ENCODE measurements around the gene DNAH17. TPM values are rescaled to one million over a fixed set of nuclear protein-coding genes. Genes with fewer than 3 reads are reported as not detected.

DNAH17 gene
- total and polyA plus RNA-seq, 4 donors = 0.61 to 4.8 (median 2.7) TPM

GRCh38 chr17:78476973-78477372, 100.2 kb downstream of the DNAH17 start:
- Histone ChIP-seq H3K27ac (ENCODE audit: low read depth, low read length) (no peak overlapping the region), H3K36me3 (ENCODE audit: control insufficient read depth, insufficient read depth, low read length) (no peaks in the 10 kb centered on the region), H3K9me3 (ENCODE audit: control insufficient read depth, insufficient read depth, low read length) (no peaks in the 10 kb centered on the region), H3K27me3 (ENCODE audit: control insufficient read depth, insufficient read depth, low read length) (no peaks in the 10 kb centered on the region), H3K4me1 (ENCODE audit: control insufficient read depth, insufficient read depth, low read length) (peaks cover 3% of the 10 kb centered on the region), H3K4me3 (ENCODE audit: low read depth, low read length) (no peak overlapping the region)
- no peak for DNase-seq (ENCODE audit: low read depth in 4 of 6, low spot score in 6 of 6)
- WGBS (ENCODE audit: insufficient coverage) = 96% methylated on average over 5 of the region's 5 CpGs

GRCh38 chr17:78476149-78476548, 101.0 kb downstream of the DNAH17 start:
- 95% methylated on average over 28 of the region's 28 CpGs for WGBS (ENCODE audit: insufficient coverage)
- H3K4me1 ChIP-seq (ENCODE audit: control insufficient read depth, insufficient read depth, low read length) = peaks cover 3% of the 10 kb centered on the region

DNA sequence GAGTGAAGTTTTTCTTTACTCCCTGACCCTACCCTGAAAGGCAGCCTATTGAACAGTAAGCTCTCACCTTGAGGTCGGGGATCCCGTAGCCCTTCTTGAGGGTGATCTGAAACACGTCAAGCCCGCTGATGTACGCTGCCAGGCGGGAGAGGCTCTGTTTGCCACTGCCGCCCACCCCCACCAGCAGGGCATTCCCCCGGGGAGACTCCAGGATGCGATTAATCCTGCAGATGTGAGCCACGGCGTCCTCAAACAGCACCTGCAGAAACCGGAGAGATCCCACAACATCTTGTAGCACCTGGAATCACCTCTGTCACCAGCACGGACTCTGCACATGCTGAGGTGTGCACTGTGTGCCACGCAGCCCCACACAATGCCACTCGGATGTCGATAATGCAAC, 102.0 kb downstream of the DNAH17 start:
- no peak overlapping the region for H3K4me3 ChIP-seq (ENCODE audit: low read depth, low read length)
- no peak for DNase-seq (ENCODE audit: low read depth in 4 of 6, low spot score in 6 of 6)
- 88% methylated on average over 16 of the region's 16 CpGs for WGBS (ENCODE audit: insufficient coverage)

More at GRCh38 chr17:78476149-78476548, 101.0 kb downstream of the DNAH17 start:
- Histone ChIP-seq H3K9me3 (ENCODE audit: control insufficient read depth, insufficient read depth, low read length) (no peaks in the 10 kb centered on the region), H3K27ac (ENCODE audit: low read depth, low read length) (no peak overlapping the region), H3K4me3 (ENCODE audit: low read depth, low read length) (no peak overlapping the region), H3K27me3 (ENCODE audit: control insufficient read depth, insufficient read depth, low read length) (no peaks in the 10 kb centered on the region), H3K36me3 (ENCODE audit: control insufficient read depth, insufficient read depth, low read length) (no peaks in the 10 kb centered on the region)
- no peak for DNase-seq (ENCODE audit: low read depth in 4 of 6, low spot score in 6 of 6)

GRCh38 chr17:78474614-78475146, 102.5 kb downstream of the DNAH17 start:
- Histone ChIP-seq H3K27me3 (ENCODE audit: control insufficient read depth, insufficient read depth, low read length) (no peaks in the 10 kb centered on the region), H3K4me1 (ENCODE audit: control insufficient read depth, insufficient read depth, low read length) (peaks cover 3% of the 10 kb centered on the region), H3K27ac (ENCODE audit: low read depth, low read length) (no peak overlapping the region), H3K36me3 (ENCODE audit: control insufficient read depth, insufficient read depth, low read length) (no peaks in the 10 kb centered on the region), H3K4me3 (ENCODE audit: low read depth, low read length) (no peak overlapping the region), H3K9me3 (ENCODE audit: control insufficient read depth, insufficient read depth, low read length) (no peaks in the 10 kb centered on the region)
- WGBS (ENCODE audit: insufficient coverage) = 78% methylated on average over 14 of the region's 18 CpGs
- DNase-seq (ENCODE audit: low read depth in 4 of 6, low spot score in 6 of 6) = no peak

More for the DNA sequence above, 102.0 kb downstream of the DNAH17 start:
- Histone ChIP-seq H3K9me3 (ENCODE audit: control insufficient read depth, insufficient read depth, low read length) (no peaks in the 10 kb centered on the region), H3K36me3 (ENCODE audit: control insufficient read depth, insufficient read depth, low read length) (no peaks in the 10 kb centered on the region), H3K27ac (ENCODE audit: low read depth, low read length) (no peak overlapping the region), H3K27me3 (ENCODE audit: control insufficient read depth, insufficient read depth, low read length) (no peaks in the 10 kb centered on the region), H3K4me1 (ENCODE audit: control insufficient read depth, insufficient read depth, low read length) (peaks cover 3% of the 10 kb centered on the region)

DNA sequence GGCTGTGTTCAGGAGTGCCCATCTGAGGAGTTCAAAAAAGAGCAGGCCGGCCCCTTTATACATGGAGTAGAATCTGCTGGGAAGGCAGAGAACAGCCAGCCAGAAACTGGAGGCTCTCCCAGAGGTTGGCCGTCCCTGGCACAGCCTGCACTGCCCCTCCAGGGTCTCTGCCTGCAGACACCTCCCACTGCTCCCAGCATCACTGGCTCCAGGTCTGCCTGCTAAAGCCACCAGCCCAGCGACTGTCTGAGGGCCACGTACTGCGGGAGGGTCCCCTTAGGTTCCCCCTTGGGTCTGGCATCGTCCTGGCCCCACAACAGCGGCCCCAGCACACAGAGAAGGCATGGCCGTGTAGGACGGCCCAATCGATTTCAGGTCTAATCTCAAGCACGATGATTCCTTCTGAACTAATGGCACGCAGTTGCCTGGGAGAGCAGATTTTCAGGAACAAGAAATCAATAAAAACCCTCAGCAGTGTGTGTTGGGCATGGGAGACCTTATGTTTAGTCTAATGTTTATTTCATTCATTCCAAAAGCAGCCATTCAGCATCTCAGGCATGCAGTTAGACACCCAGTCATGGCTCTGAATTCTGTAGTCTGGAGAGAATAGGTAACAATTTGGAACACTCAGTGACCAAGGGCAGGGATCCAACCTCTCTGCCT, 103.1 kb downstream of the DNAH17 start:
- H3K27ac ChIP-seq (ENCODE audit: low read depth, low read length) = no peak overlapping the region
- no peak overlapping the region for H3K4me3 ChIP-seq (ENCODE audit: low read depth, low read length)
- no peaks in the 10 kb centered on the region for H3K36me3 ChIP-seq (ENCODE audit: control insufficient read depth, insufficient read depth, low read length)
- peak in 1 of 6 donors; percentile 32 for DNase-seq (ENCODE audit: low read depth in 4 of 6, low spot score in 6 of 6)
- WGBS (ENCODE audit: insufficient coverage) = 84% methylated on average over 10 of the region's 12 CpGs
- H3K9me3 ChIP-seq (ENCODE audit: control insufficient read depth, insufficient read depth, low read length) = no peaks in the 10 kb centered on the region
- H3K4me1 ChIP-seq (ENCODE audit: control insufficient read depth, insufficient read depth, low read length) = peaks cover 3% of the 10 kb centered on the region
- no peaks in the 10 kb centered on the region for H3K27me3 ChIP-seq (ENCODE audit: control insufficient read depth, insufficient read depth, low read length)

- Histone ChIP-seq H3K36me3 (ENCODE audit: control insufficient read depth, insufficient read depth, low read length) (no peaks in the 10 kb centered on the region), H3K4me1 (ENCODE audit: control insufficient read depth, insufficient read depth, low read length) (peaks cover 3% of the 10 kb centered on the region), H3K27me3 (ENCODE audit: control insufficient read depth, insufficient read depth, low read length) (no peaks in the 10 kb centered on the region), H3K9me3 (ENCODE audit: control insufficient read depth, insufficient read depth, low read length) (no peaks in the 10 kb centered on the region), H3K27ac (ENCODE audit: low read depth, low read length) (no peak overlapping the region), H3K4me3 (ENCODE audit: low read depth, low read length) (no peak overlapping the region)
- no peak for DNase-seq (ENCODE audit: low read depth in 4 of 6, low spot score in 6 of 6)
- 63% methylated on average over 18 of the region's 29 CpGs for WGBS (ENCODE audit: insufficient coverage)
Measured at GRCh38 chr17:78472035-78472905, 104.9 kb downstream of the DNAH17 start.

DNA sequence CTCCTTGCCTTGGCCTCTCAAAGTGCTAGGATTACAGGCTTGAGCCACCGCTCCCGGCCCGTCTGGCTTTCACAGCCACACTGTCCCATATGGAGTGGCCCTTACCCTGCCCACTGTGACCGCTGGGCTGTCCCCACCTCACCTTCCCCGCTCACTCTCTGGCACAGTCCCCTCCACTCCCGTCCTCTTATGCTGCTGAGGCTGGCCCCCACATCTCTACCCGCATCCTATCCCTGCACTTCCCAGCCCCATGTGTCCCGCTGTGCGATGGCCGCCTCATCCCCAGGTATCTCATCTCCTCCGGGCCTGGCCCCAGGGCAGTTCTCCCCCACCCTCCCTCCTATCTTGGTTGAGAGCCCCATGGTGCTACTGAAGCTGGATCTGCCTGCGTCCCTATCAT, 105.6 kb downstream of the DNAH17 start:
- Histone ChIP-seq H3K4me1 (ENCODE audit: control insufficient read depth, insufficient read depth, low read length) (peaks cover 3% of the 10 kb centered on the region), H3K27ac (ENCODE audit: low read depth, low read length) (no peak overlapping the region), H3K9me3 (ENCODE audit: control insufficient read depth, insufficient read depth, low read length) (no peaks in the 10 kb centered on the region), H3K27me3 (ENCODE audit: control insufficient read depth, insufficient read depth, low read length) (no peaks in the 10 kb centered on the region), H3K4me3 (ENCODE audit: low read depth, low read length) (no peak overlapping the region), H3K36me3 (ENCODE audit: control insufficient read depth, insufficient read depth, low read length) (peaks cover 1% of the 10 kb centered on the region)
- 91% methylated on average over 12 of the region's 12 CpGs for WGBS (ENCODE audit: insufficient coverage)
- no peak for DNase-seq (ENCODE audit: low read depth in 4 of 6, low spot score in 6 of 6)

- Histone ChIP-seq H3K27me3 (ENCODE audit: control insufficient read depth, insufficient read depth, low read length) (no peaks in the 10 kb centered on the region), H3K4me1 (ENCODE audit: control insufficient read depth, insufficient read depth, low read length) (peaks cover 3% of the 10 kb centered on the region), H3K4me3 (ENCODE audit: low read depth, low read length) (no peak overlapping the region), H3K9me3 (ENCODE audit: control insufficient read depth, insufficient read depth, low read length) (no peaks in the 10 kb centered on the region), H3K36me3 (ENCODE audit: control insufficient read depth, insufficient read depth, low read length) (peaks cover 3% of the 10 kb centered on the region), H3K27ac (ENCODE audit: low read depth, low read length) (no peak overlapping the region)
- no peak for DNase-seq (ENCODE audit: low read depth in 4 of 6, low spot score in 6 of 6)
- WGBS (ENCODE audit: insufficient coverage) = 96% methylated on average over 6 of the region's 7 CpGs
Measured at GRCh38 chr17:78469443-78469842, 107.8 kb downstream of the DNAH17 start.

DNA sequence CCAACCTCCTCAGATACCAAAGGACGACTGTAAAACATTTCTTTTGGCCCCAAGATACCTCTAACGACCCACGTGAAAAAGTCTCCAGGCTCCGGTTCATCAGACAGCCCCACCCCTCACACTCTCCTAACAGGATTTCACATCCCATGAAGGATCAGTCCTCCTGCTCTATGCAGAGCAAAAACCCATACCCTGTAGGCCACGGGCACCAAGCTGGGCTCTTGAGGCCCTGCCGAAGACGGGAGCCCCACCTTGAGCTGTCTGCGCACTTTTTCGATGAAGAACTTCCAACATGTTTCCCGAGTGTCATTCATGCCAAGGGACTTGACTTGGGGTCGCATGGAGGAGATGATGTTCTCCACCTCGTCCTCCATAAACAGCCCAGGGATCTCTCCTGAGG, 108.8 kb downstream of the DNAH17 start:
- no peak for DNase-seq (ENCODE audit: low read depth in 4 of 6, low spot score in 6 of 6)
- H3K4me1 ChIP-seq (ENCODE audit: control insufficient read depth, insufficient read depth, low read length) = no peaks in the 10 kb centered on the region
- H3K36me3 ChIP-seq (ENCODE audit: control insufficient read depth, insufficient read depth, low read length) = peaks cover 3% of the 10 kb centered on the region
- no peak overlapping the region for H3K27ac ChIP-seq (ENCODE audit: low read depth, low read length)
- H3K9me3 ChIP-seq (ENCODE audit: control insufficient read depth, insufficient read depth, low read length) = no peaks in the 10 kb centered on the region
- WGBS (ENCODE audit: insufficient coverage) = 90% methylated on average over 12 of the region's 12 CpGs
- H3K4me3 ChIP-seq (ENCODE audit: low read depth, low read length) = no peak overlapping the region
- H3K27me3 ChIP-seq (ENCODE audit: control insufficient read depth, insufficient read depth, low read length) = no peaks in the 10 kb centered on the region

Measured in spinal cord (tissue), 10 donors.